Medulla oblongata (tissue), 1 donor: ENCODE results near the gene LMBR1L.
A peak's percentile ranks its signal among the peaks of the same experiment; 100 is the strongest.

Experiments
- DNase-seq: peaks from one replicate; pipeline ENCODE4 v3.0.0-alpha.2; 2015; ENCODE audit errors: extremely low spot score

LMBR1L gene

DNA sequence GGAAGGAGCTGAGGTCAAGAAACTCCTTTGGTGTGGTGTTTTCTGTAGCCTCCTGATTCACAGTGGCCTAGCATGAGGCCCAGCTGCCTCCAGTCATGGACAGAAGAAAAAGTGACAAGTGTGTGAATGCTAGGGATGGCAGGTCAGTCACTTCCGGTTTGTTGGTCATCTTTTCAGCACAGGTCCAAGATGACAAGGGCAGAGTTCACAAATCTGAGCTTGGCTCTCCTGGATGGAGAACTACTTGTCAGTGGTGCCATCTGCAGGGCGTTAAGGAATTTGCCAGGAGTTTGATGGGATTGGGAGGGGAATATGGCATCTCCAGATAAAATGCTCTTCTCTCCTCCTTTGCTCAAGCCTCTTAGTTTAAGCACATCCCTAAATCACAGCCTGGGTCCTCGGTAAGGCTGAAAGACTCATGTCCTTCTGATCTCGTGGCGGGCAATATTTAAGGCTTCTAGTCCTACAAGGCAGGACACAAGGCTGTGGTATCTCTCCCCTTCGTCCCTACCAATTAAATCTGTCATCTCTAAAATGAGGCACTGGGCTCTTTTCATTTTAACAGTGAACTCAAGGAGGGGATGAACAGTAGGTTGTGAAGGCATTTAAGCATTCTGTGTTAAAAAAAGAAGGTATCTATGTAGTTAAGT, 10.5 kb upstream of the LMBR1L start:
- DNase-seq, result peak; percentile 88

DNA sequence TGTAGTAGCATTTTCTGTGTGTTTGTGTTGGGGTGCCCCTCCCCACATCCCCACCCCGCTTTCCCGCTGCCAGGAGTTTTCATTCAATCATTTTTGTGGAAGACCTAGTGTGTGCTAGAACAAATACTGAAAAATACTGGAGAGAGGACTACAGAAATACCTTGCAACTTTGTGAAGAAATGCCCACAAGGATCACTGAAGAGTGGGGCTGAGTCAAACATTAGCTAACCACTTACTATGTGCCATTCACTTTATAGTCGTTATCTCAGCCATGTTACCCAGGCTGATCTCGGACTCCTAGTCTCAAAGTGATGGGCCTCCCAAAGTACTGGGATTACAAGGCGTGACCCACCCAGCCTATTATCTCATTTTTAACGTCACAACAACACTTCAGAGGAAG, 559 bp upstream of the LMBR1L start:
- no peak for DNase-seq

DNA sequence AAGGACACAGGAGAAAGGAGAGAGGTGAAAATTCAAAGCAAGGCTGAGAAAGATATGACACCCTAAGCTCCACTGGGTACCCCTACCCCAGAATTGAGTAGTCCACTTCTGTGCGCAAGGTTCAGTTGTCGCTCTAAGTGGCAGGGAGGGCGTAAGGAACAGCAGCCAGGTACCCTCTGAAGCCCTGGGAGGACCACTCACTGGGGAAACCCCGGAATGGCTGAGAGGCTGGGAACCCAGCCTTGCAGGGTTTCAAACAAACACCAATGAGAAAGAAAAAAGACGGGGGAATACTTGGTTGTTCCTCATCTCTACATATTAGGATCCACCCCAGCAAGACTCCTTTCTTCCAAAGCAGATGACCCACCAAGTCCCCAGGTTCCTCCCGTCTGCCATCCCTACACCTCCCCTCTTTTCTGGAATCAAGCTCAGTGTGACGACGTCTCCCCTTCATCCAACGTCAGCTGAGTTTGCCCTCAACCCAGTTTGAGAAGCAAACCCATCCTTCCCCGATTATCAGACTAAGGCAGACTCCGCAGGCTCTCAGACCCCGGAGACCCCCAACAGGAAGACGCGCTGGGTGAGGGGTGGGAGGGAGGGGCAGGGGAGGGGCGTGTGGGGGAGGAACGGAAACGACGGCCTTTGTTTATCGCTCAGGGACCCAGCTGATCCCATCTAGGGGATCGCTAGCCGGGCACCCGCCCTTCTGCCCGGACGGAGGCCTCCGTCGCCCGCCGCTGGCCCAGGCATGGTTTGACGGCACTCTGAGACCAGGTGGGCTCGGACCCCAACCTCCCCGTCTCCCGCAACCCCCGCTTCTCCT, 795 bp downstream of the LMBR1L start:
- DNase-seq, result peak; percentile 31

DNA sequence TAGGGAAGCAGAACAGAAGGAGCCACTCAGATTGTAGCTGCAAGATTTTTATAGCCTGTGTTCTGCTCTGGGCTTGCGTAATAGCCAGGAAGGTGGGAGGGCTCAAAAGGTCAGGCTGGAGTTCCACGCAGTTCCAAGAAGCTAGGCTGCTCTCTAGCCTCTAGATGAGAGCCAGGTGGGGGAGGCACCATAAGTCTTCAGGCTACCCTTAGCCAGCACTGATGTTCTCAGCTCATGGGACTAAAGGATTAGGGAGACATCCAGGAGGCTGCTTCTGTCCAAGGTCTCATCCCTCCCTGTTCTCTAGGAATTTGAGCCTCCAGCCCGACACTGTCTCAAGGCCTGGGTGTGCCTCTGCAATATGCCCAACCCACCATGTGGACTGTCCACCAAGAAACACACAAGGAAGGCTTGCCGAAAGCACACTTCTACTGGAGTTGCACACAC, 1.7 kb downstream of the LMBR1L start:
- DNase-seq, result peak; percentile 62

DNA sequence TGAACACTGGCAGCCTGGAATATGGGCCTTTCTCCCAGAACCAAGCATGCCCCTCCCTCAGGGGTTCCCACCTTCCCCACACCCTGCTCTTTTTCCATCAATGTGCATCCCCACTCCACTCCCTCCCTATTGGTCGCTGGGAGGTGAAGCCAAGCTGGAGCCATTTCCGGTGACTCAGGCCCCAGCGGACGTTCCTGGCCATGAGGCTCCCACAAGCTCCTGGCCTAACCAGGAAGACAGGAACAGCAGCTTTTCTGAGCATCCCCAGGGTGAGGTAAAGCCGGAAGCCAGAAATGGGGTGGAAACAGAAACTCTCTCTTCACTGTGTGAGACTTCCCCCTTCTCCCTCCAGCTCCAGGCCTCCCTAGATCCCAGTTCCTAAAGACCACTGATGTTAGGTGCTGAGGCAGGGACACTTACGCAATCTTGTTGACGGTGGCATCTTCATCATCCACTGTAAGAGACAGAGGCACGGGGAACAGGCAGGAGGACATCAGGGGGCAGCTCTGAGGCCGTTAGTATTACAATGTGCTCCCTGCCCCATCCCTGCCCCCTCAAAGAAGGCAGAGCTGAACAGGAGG, 5.1 kb downstream of the LMBR1L start:
- DNase-seq, result no peak

DNA sequence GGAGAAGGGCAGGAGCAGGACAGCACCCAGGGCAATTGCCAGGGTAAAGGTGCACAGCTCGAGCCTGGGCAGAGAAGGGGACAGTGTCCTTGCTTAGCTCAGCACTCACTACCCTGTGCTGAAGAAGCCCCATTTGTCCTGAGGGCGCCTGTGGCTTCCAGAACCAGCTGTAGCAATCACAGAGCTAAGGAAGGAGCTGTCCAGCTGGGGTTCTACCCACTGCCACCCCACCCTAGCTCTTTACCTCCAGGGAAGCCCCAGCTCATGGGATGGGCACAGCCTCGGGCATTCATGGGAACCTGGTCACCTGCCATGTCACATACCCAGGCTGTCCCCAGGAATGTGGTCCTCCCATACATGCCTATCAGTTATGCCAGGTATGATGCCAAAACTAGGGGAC, 5.8 kb downstream of the LMBR1L start:
- no peak for DNase-seq

DNA sequence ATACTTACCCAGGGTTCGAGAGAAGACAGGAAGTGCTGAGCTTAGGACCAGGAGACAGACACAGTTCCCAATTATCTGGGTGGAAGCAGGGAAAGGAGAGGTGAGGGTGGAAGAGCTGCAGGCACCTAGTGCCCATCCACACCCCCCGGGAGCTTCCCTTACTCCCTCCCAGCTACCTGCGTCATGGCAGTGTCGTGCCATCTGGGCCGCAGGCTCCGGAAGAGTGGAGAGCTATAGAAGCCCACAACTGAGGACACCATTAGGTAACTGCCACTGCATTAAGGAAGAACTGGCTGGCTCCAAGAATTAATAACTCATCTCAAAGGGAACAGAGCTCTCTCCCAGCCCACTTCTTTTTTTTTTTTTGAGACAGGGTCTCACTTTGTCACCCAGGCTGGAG, 10.3 kb downstream of the LMBR1L start:
- no peak for DNase-seq

DNA sequence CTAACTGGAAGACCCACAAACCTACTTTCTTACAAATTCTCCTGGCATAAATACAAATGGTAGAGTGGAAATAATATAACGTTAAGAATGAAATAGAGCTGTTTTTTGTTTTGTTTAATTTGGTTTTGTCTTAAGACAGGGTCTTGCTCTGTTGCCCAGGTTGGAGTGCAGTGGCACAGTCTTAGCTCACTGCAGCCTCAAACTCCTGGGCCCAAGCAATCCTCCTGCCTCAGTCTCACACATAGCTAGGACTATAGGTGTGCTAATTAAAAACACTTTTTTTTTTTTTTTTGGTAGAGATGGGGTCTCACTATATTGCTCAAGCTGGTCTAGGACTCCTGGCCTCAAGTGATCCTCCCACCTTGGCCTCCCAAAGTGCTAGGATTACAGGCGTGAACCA, 11.9 kb downstream of the LMBR1L start:
- no peak for DNase-seq

DNA sequence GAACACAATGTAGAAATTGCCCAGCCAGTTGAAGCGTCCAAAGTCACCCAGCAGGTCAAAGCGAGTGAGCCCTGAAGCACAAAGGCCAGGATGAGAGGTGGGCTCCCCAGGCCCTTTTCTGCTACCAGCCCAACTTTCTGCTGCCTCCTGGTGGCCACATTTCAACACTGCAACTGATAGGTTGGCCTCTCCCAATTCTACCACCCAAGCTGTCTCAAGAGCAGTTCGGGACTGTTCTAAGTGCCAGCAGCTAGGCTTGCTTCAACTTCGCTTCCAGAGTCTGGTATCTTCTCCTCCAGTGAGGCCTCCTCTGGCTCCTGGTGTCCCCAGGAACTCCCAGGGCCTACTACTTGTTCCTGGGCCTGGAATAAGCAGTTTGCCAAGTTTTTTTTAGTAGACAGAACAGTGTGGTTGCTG, 12.6 kb downstream of the LMBR1L start:
- peak; percentile 71 for DNase-seq

DNA sequence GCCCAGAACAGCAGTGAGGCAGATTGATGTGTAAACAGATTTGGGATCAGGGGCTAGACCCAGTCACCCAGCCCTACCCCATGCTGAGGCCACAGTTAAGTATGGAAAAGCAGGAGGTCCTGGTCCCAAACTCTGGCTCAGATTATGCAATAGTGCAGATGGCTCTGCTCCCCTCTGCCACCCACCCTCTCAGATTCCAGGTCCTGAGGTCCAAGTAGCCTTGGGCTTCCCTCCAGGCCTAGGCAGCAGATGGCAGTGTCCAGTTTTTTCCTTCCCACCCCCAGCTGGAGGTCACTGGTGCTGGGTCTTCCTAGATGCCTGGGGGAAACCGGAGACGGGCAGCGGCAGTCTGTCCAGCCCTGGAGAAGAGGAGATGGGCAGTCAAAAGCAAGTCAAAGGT, 13.3 kb downstream of the LMBR1L start:
- DNase-seq, result no peak

DNA sequence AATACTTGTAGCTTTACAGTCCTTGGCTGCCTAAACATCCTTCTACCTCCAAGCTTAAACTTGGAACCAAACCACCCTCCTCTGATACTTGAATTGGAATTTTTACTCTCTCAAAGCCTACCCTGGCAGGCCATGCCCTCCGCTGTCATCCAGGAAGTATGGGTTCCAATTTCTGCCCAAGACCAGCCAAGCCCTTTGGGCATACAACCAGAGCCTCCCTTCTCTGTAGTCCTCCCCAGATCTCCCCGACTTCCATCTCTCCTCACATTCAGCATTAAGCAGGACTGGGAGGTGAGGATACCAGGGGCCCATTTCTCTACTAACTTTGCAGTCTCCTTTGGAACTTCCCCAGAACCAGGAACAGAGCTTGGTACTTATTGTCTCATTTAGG, 15.7 kb downstream of the LMBR1L start:
- DNase-seq, result no peak

DNA sequence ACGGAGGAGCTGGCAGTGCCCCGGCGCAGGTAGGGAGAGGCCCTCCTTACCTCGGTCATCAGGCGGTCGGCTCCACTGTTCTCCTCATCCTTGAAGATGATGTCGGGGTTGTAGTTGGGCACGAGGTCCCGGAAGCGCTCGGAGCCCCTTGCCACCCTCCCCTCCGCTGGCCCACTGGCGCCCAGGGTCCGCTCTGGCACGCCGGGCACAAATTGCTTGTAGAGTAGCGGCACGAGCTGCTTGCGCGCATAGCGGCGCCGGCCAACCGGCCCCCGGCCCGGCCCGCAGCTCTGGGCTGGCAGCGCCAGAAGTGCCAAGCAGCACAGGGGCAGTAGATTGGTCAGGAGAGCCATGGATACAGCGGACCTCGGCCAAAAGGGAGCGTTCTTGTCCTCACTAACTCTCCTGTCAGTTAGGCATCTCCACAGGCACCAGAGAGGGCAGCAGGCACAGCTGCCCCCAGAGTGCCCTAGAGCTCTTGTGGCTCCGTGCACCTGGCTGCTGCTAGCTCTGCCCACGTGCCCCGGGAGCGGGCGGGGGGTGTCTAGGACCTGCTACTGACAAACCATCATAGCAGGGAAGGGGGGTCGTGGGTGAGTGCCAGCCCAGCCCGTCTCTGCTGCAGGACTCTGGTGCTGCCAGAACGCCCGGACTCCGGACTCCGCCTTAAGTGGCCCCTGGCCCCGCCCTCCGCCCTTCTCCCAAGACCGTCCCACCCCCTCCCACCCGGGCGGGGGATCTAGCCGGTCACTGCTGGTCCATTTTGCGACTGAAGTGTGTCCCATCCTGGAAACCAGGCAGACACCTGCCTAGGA, 16.3 kb downstream of the LMBR1L start, which contains the start of gene DHH:
Gene DHH, minus strand, starts transcription at position 642 of the 815 bp plus-strand sequence. Its CDS starts 289 bp downstream, at position 353.
- no peak for DNase-seq

DNA sequence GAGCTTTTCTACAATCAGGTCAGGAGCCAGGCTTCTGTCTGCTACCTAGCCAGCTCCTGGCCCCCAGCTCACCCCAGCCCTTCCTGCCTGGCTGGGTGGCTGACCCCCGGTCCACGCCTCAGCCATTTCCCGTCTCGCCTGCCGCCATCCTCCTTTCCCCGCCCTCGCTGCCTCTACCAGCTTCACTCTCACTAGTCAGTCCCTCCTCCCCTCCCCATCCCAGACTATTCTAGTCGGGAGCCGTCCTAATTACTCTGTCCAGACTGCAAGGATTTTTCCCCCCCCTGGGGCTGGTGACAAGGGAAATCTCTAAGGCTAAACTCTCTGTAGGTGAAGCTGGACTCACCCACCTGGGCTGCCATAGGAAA, 16.9 kb downstream of the LMBR1L start:
- DNase-seq, result no peak

DNA sequence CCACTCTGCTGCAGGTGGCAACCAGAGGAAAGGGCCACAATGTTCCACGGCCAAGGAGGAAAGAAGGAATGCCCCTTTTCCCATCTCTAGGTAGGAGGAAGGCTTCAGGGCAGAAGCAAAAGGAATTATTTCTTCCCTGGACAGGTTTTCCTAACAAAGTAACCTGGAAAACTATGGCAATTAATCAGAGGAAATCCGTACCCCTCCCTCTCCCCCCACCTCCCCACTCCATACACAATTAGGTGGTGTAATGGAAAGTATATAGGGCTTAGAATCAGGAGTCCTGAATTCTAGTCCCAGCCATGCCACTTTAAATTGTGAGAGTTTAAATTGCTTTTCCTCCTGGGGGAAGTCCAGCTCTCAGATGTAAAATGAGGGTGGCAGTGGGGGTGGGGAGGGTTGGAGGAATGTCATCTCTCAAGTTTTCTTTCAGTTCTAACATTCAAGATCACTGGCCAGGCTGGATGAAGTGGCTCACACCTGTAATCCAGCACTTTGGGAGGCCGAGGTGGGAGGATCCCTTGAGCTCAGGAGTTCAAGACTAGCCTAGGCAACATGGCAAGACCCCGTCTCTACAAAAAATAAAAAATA, 17.7 kb downstream of the LMBR1L start:
- DNase-seq, result no peak

DNA sequence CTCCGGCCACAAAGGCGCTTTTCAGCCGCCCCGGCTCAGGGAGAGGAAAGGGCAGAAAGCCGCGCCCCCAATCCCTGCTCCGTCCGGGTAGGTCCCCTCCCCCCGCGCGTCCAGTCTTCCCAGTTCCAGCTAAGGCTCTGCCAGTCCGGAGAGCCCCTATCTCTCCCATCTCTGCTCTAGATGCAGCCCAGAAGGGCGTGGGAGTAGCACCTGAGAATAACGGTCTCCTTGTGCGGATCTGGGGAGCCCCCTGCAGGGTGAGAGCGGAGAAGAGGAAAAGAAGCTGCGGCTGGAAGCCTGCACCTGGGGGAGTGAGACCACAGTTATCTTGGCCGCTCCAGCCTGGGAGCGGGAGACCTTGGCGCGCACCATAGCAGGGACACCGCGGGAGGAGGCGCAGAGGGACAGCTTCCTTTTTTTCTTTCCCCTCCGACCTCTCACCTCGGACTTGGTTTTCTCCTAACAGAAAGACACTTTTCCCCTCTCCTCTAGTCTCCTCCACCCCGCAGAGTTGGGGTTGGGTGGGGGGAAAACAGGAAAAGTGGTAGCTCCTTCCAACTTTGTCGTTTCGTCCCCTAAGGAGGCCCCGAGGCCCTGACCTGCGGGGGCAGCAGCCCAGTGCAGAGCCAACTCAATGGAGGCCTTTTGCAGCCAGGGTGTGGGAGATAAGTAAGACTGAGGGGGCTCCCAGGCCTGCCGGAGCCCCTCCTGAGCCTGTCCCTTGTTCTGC, 18.4 kb downstream of the LMBR1L start:
- DNase-seq, result peak; percentile 43

DNA sequence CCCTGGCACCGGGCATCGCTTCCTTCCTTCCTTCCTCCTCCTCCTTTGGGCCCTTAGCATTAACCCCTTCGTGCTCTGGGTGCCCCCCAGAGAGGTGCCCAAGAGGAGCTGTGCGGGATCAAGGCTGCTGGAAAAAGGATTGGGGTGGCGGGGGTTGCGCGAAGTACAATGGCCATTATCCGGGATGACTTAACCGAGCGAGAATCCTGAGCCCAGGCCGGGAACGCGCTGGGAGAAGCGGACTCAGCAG, 18.9 kb downstream of the LMBR1L start:
- DNase-seq, result no peak

DNA sequence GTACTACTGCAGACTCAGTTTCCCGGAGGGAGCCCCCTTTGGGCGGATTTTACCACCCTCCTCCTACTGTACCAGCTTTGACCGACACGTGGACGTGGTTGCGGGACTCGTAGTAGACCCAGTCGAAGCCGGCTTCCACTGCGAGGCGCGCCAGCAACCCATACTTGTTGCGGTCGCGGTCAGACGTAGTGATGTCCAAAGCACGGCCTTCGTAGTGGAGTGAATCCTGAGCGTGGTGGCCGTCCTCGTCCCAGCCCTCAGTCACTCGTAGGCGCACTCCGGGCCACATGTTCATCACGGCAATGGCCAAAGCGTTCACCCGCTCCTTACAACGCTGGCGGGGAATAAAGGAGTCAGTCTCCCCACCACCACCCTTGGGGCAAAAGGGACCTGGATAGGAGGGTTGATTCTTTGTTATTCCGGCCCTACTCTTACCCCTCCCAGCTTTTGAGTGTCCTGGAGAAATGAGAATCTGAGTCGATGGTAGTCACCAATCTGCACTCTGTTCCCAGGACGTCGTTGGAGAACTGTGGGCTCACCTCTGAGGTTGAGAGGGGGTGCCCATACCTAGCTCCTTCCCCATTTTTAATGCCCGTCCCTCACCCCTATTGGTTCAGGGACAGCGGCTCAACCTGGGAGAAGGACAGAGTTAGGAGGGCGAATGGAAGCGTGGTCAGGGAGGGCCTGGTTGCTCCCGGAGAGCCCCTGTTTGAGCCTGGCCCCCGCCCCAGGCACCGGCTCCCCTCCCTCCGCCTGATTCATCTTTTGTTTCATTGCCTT, 19.4 kb downstream of the LMBR1L start:
- DNase-seq, result no peak

DNA sequence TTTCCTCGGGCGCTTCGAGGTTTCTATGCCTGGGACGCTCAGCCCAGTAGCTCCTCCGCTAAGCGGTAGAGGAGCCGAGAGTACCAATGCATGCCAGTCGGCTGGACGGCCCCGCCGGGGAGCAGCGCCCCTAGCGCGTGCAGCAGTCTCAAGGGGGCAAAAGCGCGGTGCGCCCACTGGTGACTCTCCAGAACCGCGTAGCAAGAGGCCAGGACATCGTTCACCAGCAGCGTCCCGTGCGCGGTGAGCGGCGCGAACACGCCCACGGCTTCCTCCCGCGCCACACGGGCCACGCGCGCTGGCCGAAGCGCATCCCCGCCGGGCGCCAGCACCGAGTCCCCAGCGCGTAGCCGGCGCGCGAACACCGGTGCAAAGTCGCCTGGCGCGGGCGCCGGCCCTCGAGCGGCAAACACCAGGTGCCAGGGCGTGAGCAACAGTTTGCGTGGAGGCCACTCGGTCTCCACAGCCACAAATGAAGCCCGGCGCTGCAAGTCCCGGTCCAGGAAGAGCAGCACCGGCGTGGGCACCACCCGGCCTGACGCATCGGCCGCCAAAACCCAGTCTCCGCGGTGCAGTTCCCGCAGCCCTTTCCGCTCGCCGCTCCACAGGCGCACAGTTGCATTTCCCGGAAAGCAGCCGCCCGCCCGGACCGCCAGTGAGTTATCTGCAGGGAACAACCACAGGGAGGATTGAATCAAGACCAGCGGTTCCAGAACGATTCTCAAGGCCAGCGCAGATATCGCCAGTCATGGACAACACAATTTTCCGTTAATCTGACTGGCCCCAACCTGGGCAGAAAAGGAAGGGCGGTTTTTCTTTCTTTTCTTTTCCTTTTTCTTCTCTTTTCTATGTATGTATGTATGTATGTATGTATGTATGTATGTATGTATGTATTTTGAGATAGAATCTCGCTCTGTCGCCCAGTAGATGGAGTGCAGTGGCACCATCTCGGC, 20.6 kb downstream of the LMBR1L start:
- DNase-seq, result no peak

DNA sequence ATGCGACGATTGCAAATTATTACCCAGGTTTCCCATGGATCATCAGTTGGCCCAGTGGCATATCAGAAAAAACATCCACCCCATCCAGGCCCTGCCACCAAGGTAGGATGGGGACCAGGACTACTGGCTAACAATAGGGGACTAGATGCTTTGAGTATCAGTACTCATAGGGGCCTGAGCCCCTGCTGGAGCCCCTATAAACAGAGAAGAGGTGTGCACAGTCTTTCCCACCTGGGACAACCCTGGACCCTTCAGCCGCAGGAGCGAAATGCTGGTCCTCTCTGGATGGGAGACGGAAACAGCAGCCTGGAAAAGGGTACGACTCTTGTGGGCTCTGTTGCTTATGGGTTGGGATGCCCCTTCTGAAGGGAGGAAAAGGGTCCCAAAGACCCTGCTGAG, 21.7 kb downstream of the LMBR1L start:
- no peak for DNase-seq
